Measurements from ENCODE around the gene LEKR1.
A peak's percentile ranks its signal among the peaks of the same experiment; 100 is the strongest.

LEKR1 gene

DNA sequence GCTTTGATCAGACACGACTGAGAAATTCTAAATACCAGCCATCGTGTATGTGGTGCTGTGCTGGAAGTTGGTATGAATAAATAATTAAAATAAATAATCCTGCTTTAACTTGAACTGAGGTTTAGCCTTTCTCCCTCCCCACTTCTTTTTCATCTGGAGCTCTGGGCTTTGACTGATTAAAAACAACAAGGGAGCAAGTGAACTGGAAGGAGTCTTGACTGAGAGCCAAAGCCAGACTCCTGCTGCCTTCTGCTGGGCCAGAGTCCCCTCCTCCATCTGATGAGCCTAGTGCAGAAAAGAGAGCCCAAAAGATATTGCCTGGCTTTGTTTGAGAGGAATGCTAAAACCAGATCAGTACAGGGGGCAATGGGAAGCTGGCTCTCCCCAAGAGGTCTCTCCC lies 237.8 kb downstream of the LEKR1 start:
- peak; percentile 41 for DNase-seq

DNA sequence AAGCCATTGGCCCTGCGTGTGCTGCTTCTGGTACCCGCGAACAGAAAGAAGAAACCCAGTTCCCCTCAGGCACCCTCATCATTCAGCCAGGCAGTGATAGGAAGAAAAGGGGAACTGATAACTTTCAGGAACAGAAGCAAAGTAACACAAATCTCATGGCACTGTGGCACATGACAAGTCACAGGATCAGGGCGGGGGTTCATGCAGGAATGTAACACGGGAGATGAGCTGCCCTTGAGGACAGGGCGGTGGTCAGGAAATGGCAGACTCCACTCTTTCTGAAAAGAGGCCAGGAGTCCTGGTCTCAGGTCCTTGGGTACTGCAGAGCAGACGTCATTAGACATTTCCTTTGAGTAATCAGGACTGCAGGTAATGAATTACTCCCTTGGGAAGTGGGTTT lies 238.2 kb downstream of the LEKR1 start:
- DNase-seq: no peak

DNA sequence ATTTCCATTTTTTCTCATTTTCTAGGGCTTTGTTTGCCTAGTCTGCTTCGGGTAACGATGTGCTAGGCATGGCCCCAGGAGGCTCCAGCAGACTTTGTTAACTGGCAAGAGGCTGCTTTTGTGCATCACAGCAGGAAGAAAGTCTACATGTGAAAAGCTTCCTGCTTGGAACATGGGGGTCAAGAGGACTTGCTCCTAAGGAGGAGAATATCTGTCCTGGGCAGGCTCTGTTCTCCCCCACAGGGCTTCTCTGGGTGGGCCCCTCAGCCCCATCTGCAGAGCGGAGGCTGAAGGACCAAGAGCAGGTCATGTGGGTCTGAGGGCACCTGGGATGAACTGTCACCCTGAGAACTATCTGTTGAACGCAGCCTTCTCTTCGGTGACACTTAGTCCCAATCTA lies 239.0 kb downstream of the LEKR1 start:
- no peak for DNase-seq

DNA sequence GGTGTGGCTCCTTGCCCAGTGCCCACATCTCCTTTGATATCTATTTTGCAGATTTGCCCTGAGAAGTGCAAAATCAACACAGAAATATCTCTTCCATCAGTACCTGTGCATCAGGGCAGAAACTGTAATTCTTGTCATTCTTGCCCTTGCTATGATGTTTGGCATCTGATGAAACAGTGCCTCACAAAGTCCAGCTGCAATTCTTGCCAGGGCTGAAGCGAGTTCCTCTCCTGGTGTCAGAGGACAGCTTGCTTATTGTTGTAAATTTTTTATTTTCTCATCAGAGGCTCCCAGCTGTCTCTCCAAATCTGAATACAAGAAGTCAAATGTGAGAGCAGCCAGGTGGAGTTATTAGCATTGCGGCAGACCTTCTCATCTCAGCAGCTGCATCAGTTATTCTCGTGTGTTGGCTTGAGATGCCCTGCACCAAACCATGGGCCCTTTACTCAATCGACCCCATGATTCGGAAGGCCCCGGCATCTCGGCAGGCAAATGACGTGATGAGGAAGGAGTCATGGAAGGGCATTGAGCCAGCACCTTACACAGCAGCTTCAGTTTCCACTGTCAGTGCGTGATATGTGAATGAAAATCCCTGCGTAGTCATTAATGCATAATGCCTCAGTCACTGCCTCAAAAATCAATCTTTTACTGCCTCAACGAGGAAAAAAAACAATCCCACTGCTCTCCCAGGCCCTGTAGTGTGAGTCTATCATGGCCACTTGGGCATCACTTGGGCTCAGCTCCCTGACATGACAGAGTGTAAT lies 240.4 kb downstream of the LEKR1 start:
- DNase-seq: peak; percentile 78

DNA sequence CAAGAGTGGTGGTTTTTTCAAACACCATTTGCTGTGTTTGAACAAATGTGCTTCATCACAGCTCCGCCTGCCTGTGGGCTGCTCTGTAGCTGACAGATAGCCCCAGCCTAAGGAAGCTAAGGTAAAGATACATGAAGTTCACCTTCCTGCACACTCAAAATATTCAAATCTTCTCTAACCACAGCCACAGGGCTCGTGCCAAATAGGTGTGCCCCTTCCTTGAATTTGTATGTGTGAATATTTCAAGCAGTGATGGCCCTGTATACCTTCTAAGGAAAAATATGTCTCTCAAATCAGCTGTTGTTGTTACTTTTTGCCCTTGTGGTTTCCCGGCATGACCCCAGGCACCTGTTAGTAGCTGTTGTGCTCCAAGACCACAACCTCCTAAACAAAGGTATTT lies 241.0 kb downstream of the LEKR1 start:
- DNase-seq: no peak

DNA sequence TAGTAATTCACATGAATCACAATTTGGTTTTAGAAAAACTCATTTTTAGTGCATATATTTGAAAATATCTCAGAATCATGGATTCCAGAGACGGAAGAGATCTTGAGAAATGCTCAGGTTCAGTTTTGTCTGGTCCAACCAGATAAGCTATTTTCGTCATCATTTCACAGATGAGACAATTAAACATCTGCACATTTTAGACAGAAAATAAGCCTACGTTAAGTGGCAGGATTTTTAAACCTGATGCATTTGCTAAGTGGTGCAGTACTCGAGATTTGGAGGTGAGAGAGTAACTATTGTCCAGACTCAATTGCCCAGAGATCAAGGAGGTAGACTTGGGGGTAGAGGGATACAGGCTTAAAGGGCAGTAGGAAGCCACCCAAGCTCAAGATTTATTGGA lies 243.3 kb downstream of the LEKR1 start:
- no peak for DNase-seq

DNA sequence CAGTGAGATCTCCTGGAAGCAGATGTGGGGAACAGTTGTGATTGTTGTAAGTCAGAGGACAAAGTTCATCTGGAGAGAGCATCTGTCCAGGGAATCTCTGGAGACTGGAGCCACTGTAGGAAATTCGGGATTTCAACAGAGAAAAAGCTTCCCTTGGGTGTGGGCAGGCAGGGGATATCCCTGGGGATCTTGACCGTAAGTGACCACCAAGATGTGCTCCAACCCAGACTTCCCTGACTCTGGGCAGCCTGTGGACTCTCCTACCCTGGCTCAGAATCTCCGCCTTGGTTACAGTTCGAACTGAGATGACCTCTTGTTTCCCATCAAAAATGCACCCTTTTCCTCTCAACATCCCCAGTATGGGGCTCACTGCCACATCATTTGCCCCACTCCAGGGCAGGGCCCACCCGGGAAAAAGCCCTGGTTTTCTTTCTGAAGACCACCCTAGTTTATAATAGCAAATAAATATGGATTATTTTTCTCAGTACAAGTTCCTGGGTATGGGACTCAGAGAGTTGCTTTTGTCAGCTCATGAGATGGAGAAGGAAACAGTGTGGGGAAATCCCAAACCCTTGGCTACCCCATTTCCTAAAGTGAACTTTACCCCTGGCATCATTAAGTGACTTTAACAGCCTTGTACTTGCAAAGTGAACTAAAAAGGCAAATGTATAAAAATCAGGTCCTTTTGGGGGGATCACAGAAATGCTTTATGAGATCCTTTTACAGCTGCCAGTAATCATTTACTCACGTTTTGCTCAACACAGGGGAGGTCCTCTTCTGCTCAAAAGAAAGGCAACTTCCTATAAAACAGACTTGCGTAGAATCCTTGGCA lies 243.9 kb downstream of the LEKR1 start:
- no peak for DNase-seq

DNA sequence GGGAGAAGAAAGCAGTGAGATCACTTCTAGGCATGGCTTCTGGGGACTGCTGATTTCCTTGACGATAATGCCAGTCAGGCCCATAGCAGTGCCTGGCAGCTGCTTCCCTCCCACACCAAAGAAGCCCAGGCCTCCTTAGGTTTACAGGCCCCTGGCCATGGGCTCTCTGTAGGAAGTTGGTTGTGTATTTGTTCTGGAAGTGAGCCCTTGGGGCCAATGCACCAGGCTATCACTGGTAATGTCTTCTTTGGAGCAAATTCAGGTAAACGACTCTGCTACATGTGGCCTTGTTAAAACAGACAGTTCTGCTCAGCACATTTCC lies 244.5 kb downstream of the LEKR1 start:
- no peak for DNase-seq

DNA sequence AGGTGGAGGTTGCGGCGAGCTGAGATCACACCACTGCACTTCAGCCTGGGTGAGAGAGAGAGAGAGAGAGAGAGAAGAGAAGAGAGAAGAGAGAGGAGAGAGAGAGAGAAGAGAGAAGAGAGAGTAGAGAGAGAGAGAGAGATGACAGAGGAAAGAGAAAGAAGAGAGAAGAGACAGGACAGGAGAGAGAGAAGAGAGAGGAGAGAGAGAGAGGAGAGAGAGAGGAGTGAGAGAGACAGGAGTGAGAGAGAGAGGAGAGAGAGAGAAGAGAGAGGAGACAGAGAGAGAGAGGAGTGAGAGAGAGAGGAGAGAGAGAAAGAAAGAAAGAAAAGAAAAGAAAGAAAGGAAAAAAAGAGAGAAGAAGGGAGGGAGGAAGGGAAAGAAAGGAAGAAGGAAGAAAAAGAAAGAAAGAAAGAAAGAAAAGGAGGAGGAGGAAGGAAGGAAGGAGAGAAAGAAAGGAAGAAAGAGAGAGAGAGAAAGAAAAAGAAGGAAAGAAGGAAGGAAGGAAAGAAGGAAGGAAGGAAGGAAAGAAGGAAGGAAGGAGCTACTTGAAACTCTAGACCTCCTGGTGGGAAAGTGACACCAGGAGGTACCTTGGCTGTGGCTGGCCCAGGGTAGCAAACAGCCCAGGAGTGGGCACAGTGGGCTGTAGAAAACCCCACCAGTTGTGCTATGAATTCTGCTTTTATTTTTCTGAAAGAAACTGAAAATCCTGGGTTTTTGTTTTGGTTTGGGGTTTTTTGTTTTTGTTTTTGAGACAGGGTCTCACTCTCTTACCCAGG lies 245.8 kb downstream of the LEKR1 start:
- no peak for DNase-seq

DNA sequence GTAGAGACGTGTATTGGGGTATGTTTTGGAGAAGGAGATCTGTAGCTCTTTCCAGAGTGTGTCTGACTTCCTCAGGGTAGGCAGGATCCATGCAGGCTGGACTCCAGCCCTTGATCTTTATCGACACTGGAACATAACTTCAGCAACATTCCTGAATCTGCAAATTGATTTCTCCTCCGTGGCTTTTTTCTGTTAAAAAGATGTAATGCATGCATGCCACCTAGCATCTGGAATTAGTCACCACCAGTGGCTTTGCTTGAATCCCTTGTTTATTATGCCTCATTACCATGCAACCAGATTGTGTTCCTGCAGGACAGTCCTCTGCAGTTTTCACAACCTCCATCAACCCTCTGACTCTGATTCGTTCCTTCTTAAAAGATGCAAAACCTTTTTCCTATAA lies 247.7 kb downstream of the LEKR1 start:
- peak; percentile 65 for DNase-seq

DNA sequence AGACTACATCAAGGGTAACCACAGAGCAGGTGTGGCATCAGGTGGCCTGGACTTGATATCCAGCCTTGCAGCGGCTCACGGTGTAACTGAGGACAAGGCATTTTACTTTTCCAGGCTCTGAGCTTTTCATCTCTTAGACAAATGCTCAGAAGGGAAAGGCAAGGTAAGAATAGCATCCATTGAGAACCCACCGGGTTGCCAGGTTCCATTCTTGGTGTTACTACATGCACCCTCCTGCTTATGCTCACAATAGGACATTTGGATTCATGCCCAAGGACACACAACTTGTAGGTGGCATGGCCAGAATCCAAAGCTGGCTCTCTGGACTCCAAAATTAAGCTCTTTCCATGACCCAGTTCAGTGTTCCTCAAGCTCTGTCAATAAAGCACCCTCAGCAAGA lies 248.3 kb downstream of the LEKR1 start:
- DNase-seq: no peak

DNA sequence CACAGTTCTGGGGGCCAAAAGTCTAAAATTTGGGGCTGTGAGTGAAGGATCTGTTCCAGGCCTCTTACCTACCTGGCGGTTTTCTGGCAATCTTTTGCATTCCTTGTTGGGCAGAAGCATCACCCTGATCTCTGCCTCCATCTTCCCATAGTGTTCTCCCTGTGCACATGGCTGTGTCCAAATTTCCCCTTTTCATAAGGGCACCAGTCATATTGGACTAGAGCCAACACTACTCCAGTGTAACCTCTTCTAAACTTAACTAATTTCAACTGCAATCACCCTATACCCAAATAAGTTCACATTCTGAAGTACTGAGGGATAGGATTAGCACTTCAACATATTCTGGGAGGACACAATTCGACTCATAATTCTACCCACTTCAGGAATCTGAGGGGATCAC lies 248.8 kb downstream of the LEKR1 start:
- DNase-seq: no peak

DNA sequence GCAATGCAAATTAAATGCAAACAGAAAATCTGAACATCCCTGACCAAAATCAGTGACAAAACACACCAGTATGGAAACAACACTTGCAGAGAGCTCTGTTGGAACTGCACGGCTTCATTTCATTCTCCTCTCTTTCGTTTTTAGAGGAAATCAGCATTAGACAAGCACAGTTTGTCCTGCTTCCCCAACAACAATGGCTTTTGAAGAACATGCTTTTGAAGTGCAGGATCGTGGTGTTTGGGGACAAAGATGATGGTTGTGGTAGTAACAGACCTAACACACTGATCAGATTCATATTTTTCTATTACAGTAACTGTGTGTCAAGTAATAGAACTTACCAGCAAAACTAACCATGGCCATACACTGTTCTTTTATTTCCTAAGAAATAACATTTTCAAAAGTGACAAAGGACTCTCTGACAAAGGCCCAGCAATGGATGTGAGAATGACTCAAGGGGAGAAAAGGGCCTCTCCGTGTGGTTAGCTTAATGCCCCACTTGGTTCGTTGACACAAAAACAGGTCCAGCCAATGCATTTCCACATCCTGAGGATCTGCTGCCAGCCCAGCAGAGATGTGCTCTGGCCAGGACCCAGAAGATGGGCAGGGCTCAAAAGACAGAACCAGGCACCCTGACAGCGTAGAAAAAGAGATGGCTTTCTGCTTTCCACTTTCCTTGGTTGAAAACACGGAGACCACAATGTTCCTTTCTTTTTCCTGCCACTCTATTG lies 249.7 kb downstream of the LEKR1 start:
- DNase-seq: no peak

DNA sequence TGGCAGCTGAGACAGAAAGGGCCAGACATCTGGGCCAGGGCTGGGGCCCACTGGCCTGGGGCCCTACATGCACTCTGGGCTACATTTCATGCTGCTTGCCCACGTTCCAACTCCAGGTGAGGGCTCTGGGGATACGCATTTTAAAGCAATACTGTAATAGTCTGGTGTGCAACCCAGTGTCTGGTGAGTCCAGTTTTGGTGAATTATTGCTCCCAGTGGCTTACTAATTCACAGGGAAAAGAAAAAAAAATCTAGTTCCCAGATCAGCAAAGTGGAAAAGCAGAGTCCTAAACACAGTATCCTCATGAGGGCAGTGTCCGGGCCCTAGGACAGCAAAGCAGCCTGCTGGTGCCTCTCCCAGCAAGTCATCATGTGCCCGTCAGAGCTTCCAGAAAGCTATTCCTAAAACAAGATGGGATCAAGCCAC lies 251.4 kb downstream of the LEKR1 start:
- peak; percentile 37 for DNase-seq

DNA sequence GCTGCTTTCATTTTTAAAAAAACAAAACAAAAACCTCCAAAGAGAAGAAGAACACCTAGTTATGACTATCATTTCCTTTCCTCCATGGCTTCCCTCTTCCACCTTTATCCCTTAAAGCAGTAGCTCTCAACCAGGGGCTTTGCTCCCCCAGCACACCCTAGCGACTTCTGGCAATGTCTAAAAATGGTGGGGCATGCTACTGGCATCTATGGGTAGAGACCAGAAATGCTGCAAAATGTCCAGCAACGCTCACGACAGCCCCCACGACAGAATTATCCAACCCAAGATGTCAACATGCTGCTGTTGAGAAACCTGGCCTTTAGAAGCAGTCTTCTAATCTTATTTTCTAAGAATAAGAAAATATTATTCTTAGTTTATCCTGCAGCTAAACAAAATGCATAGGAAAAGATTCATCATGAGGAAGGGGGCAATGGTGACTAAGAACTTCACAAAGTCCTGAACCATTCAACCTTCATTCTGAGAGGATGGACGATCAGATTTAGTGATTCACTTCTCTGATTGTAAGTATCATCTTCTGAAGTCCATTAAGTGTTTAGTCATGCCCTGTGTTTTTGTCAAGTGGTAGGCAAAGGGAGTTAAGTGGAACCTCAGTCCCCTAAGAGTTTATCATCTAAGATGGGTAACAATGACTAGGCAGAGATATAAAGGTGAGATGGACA lies 252.1 kb downstream of the LEKR1 start:
- no peak for DNase-seq

DNA sequence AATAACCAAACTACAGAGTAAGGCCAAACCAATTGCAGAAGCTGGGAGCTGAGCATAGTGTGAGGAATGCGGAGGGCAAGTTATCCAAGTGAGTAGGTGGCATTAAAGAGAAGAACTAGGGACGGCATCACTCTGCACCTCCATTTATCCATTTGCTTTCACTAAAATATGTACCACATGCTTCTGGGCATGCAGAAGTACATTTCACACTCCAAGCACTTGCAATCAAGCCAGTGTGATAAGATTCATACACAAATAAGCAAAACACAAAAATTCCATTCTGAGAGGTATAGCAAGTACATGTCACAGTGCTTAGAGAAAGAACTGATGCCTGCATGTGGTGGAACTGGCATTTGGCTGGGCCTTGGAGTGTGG lies 252.6 kb downstream of the LEKR1 start:
- no peak for DNase-seq

DNA sequence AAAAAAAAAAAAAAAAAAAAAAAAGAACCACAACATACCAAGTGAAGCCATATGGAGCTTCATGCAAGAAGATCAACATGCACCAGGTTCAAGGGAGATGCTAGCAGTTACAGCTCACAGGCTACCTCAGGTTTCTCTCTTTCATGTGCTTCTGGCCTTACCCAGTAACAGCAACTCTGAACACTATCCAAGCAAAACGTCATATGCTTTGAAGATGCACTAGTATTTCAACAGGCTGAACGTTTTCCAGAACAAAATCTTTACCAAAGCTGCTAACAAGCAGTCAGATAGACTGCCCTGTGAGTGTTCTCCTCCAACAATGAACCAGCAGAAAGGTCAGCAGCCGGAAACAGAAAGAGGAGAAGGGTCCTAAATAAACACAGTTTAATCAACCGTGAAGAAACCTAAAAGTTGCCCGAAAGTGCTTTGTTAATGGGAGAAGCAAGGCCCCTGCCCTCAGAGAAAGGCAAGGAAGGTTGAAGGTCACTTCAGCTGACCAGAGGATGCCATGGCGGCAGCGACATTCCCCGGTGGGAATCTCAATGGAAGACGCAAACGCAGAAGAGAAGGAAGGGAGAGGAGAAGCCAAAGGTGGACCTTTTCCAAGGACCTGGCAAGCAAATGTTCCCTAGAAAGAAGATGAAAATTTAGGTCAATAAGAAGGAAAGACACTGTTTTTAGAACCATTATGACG lies 253.7 kb downstream of the LEKR1 start:
- no peak for DNase-seq

DNA sequence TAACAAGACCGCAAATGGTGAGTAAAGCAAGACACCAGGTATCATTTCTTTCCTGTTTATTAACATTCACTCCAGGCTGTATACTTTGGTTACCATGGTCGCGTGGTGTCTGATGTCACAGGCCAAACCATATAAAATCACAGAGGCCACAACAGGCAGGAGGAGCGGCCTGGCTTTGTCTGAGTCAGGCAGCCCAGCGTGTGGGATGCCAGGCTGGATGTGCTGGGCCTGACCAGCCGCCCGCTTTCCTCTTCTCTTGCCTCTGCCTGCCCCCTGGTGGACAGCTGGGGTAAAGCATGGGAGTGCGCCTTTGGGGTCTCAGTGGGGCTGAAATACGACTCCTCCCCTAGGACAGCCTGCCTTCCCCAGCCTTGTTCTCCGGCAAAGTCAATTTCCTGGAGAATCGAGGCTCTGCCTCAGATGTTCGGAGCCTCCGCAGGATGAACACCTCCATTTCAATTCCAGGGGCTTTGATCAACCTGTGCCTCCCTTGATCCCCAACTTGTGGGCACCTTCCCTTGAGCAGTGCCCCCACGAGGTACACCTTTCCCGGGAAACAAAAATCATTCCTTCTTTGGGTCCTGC lies 255.6 kb downstream of the LEKR1 start:
- peak; percentile 89 for DNase-seq

DNA sequence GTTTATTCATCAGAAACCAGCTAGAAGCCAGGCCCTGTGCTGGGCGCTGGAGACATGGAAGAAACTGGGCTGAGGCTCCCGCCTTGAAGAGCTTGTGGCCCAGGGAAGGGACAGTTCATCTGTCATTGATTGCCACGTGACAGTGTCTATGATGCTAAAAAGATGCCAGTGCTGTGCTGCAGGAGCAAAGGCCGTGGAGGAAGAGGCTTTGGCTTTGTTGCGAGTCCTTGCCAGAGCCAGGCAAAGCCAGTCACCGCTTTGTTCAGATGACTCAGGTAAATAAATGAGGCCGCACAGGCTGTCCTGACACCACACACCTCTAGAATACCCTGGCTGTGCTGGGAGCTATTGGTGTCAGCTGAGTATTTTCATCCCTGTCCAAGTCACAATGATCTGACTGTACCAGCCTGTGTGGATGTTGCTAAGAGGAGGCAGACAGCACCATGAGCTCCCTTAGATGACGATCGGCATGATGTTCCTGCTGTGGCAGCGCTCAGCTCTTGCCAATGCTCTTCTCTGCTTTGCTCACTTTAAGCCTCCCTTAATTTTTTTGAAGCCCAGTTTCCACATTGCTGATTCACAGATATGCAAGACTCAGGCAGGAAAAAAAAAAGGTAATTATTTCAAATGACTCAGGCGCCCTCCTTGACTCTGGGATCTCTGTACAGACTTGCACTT lies 256.3 kb downstream of the LEKR1 start:
- peak; percentile 74 for DNase-seq

DNA sequence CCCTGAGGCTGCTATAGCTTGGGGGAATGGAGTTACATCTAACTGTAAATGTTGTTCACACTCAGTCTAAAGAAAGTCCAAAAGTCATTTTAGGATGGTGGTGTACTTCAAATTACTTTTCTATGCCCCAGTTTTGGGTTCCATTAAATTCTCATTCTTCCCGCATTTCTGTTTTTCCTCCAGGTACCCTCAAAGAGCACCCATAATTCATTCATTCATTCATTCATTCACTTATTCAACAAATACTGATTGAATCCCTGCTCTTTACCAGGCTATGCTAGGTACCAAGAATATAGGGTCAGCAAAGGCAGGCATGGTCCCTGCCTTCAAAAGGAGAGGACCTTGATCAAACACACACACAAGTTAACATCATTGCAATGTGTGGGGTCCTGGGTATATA lies 257.7 kb downstream of the LEKR1 start:
- DNase-seq: no peak

All from fibroblast of skin of abdomen (primary cell).